ENCODE data around the gene ITGBL1.

DNA sequence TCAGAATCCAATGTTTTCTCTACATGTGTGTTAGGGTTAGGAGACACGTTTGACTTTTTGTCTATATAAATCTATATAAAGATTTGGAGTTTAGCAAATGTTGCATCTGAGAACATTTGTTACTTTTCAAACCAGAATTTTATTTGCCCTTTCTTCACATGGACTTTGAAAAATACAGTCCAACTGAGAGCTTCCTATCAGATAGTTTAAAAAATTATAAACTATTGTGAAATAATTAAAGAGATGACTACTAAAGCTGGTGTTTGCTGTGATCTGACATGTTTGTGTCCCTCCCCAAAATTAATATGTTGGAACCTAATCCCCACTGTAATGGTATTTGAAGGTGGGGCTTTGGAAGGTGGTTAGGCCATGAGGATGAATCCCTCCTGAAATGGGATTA lies 297.1 kb downstream of the ITGBL1 start:
- no peak for TF ChIP-seq CTCF (IDR thresholded peaks at IDR 0.05 in 4 of 5, conservative IDR thresholded peaks at IDR 0.05 in 1 of 5)
- TF ChIP-seq POLR2A (IDR thresholded peaks at IDR 0.05): no peak
